ENCODE measurements around the gene PTGIS. TPM values are rescaled to one million over a fixed set of nuclear protein-coding genes. Genes with fewer than 3 reads are reported as not detected.

The PTGIS gene
- total RNA-seq, 4 donors from 2014 or later: 4.4 to 41.2 (median 16.2) TPM

DNA sequence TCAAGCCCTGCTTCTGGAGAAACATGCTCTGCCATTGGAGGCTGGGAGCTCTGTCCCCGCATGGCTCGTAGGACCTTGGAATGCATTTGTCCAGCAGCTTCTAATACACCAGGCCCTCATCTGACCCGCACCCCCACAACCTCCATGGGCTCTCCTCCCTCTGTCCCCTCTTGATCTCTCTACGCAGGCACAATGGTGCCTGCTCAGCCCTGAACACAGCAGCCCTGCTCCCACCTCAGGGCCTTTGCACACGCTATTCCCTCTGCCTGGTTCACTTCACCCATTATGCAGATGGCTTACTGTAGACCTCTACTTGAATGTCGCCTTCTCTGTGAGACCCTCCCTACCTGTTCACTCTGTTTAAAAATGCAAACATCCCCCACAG lies 27.0 kb upstream of the PTGIS start:
- TF ChIP-seq CTCF (IDR thresholded peaks at IDR 0.05): no peak
- TF ChIP-seq POLR2A (IDR thresholded peaks at IDR 0.05): no peak
- Histone ChIP-seq H3K4me1 (peaks cover 0 to 5% of the 10 kb centered on the region in 2 donors), H3K9me3 (no peaks in the 10 kb centered on the region), H3K4me3 (replicated peaks in 1 of 3) (no peak overlapping the region), H3K36me3 (no peaks in the 10 kb centered on the region), H3K27ac (peak overlapping the region in 1 of 3 donors; percentile 43), H3K27me3 (no peaks in the 10 kb centered on the region)
- WGBS, 2 donors: 93 to 98% methylated on average over 5 of the region's 6 CpGs
- intact Hi-C loops (cut with DNase I): no loop called here
- DNase-seq: no peak

DNA sequence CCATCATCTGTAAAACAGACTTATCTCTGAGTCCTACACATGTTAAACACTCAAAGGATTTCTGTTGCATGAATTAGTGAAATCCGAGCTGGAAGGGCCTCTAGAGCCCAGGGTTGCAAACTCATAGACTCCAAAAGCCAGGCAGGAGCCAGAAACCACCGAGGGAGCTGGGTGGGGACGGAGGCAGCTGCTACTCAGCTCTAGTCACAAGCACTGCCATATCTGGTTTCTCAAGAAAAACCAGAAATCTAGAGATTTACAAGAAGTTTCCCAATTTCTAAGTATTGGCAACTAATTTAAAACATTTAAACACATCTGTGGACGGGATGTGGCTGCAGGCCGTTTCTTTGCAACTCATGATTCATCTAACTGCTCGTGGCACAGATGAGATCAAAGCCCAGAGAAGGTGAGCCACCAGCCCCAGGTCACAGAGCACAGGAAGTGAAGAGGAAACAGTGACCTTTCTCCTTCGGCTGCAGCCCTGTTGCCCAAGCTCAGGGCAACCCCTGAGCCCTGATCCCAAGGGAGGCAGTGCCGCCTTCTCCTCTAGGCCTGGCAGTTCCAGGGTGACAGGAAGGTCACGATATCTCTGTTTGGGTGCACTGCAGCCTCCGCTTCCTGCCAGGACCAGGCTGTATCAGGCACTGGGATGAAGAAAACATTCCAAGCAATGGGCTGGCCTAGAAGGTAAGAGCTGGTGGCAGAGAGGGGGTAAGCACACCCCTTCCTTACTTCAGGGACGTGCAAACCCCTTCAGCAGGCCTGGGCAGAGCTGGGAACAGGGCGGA lies 26.4 kb upstream of the PTGIS start:
- TF ChIP-seq POLR2A (IDR thresholded peaks at IDR 0.05) (no peak), CTCF (IDR thresholded peaks at IDR 0.05) (no peak)
- Histone ChIP-seq H3K4me3 (replicated peaks in 1 of 3) (no peak overlapping the region), H3K9me3 (no peaks in the 10 kb centered on the region), H3K4me1 (peaks cover 0 to 5% of the 10 kb centered on the region in 2 donors), H3K27ac (peak overlapping the region in 1 of 3 donors; percentile 43), H3K27me3 (no peaks in the 10 kb centered on the region), H3K36me3 (no peaks in the 10 kb centered on the region)
- WGBS, 2 donors: 57 to 63% methylated on average over 9 to 12 of the region's 12 CpGs
- intact Hi-C loops (cut with DNase I): no loop called here
- peak in 1 of 2 donors; percentile 20 for DNase-seq

GRCh38 chr20:49593466-49594142 lies 25.7 kb upstream of the PTGIS start:
- Histone ChIP-seq H3K27me3 (no peaks in the 10 kb centered on the region), H3K4me1 (peaks cover 0 to 5% of the 10 kb centered on the region in 2 donors), H3K36me3 (no peaks in the 10 kb centered on the region), H3K27ac (peak overlapping the region in 1 of 3 donors; percentile 22), H3K9me3 (no peaks in the 10 kb centered on the region), H3K4me3 (replicated peaks in 1 of 3) (no peak overlapping the region)
- TF ChIP-seq POLR2A (IDR thresholded peaks at IDR 0.05): no peak
- TF ChIP-seq CTCF (IDR thresholded peaks at IDR 0.05): no peak
- intact Hi-C loops (cut with DNase I): no loop called here
- WGBS, 2 donors: 81 to 84% methylated on average over 9 to 15 of the region's 15 CpGs
- DNase-seq: no peak

GRCh38 chr20:49592120-49592519 lies 24.2 kb upstream of the PTGIS start:
- Histone ChIP-seq H3K4me3 (replicated peaks in 1 of 3) (no peak overlapping the region), H3K4me1 (peaks cover 0 to 5% of the 10 kb centered on the region in 2 donors), H3K27ac (no peak overlapping the region), H3K9me3 (no peaks in the 10 kb centered on the region), H3K27me3 (no peaks in the 10 kb centered on the region), H3K36me3 (no peaks in the 10 kb centered on the region)
- DNase-seq: no peak
- intact Hi-C loops (cut with DNase I): no loop called here
- TF ChIP-seq CTCF (IDR thresholded peaks at IDR 0.05) (no peak), POLR2A (IDR thresholded peaks at IDR 0.05) (no peak)

Measured in thyroid gland (tissue), 4 donors.